Activated naive CD4-positive, alpha-beta T cell treated with anti-CD3 and anti-CD28 coated beads, Interleukin-2, amount 50 U/mL, for 72 hours (primary cell): ENCODE results near the gene RPL15. TPM values are rescaled to one million over a fixed set of nuclear protein-coding genes. Genes with fewer than 3 reads are reported as not detected.
A peak's percentile ranks its signal among the peaks of the same experiment; 100 is the strongest.
"Not testable (repeated sequence)": the region's sequence is repeated elsewhere in the genome, so short reads cannot be mapped to it uniquely, and the experiment has no call there.

Source experiments
- ATAC-seq, 2 donors: fragments of 150-1000 bp; cut with Tn5 transposase; 2 replicates each; pipeline ENCODE4 v1.10.0; 2021; ENCODE audit warnings: mild to moderate bottlenecking in 2 of 2, moderate library complexity in 2 of 2
- DNase-seq, 2 donors: peaks; one replicate each; pipeline ENCODE4 v3.0.0; 2021 to 2022; ENCODE audit warnings: low spot score in 2 of 2
- H3K27ac Mint-ChIP-seq, 2 donors: one replicate each; pipeline ENCODE4 v1.8.0; 2022; ENCODE audit warnings: mild to moderate bottlenecking in 2 of 2, mixed read lengths in 2 of 2
- H3K36me3 Mint-ChIP-seq, 2 donors: one replicate each; pipeline ENCODE4 v1.8.0; 2022; ENCODE audit warnings: mixed read lengths in 2 of 2
- H3K9me3 Mint-ChIP-seq, 2 donors: one replicate each; pipeline ENCODE4 v1.8.0; 2022; ENCODE audit warnings: mixed read lengths in 2 of 2
- total RNA-seq, 2 donors: library from RNA; stranded (reverse); gene quantifications; one replicate each; pipeline ENCODE4 v1.2.3, GENCODE V29; 2022

The RPL15 gene
- total RNA-seq, 2 donors from 2014 or later: 2,185 to 2,637 TPM

DNA sequence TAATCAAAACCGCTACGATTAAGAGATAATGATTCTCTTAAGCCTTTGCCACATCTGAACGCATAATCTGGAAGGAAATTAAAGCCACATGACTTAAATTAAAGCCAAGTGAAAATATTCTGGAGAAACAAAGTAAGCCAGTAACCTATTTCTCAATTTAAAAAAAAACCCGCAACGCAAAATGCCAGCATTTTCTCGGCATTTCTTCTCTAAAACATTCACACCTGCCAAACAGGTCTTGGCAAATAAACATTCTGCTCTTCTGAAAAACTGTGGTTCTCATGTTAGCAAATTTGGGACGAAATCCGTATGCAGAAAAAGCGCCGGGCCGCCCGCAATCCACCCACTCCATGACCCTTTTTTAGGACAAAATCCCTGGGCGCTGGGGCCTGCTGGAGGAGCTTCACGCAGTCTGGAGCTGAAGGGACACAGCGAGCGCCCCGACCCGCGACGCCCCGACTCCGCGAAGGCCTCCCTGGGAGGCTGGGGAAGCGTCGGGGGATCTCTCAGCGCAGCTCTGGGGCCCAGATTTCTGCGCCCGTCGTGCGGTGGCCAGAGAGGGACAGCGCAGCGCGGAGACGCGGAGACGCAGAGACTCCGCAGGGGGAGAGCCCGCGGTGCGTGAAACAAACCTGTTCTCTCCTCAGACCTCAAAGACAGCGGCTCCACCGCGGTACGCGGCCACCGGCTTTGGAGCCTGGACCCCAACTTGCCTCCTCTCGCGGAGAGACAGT is 613 bp upstream of the RPL15 start:
- ATAC-seq: peak; percentile 55 to 56
- Mint-ChIP-seq H3K27ac (peak overlapping the region; percentile 98 to 99), H3K36me3 (peaks cover 39 to 45% of the 10 kb centered on the region in 2 donors), H3K9me3 (no peaks in the 10 kb centered on the region)
- DNase-seq: no peak

GRCh38 chr3:23917679-23918303 is 859 bp downstream of the RPL15 start:
- peak overlapping the region; percentile 98 to 99 for H3K27ac Mint-ChIP-seq
- H3K36me3 Mint-ChIP-seq: peaks cover 39 to 47% of the 10 kb centered on the region in 2 donors
- peak in 1 of 2 donors; percentile 65 for DNase-seq
- ATAC-seq, H3K9me3 Mint-ChIP-seq: not testable (repeated sequence)

DNA sequence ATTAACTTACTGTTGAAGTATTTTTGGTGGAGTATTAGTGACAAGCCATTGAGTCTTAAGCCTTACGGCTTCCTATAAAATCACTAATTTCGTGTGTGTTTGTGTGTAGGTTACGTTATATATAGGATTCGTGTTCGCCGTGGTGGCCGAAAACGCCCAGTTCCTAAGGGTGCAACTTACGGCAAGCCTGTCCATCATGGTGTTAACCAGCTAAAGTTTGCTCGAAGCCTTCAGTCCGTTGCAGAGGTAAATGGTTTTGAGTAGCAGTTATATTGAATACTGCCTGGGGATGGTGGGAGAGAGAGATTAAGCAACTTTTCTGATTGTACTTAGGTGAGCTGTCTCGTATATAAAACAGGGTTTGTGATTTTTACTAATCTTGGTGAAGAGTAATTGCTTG is 1.4 kb downstream of the RPL15 start:
- peak overlapping the region; percentile 98 to 99 for H3K27ac Mint-ChIP-seq
- peaks cover 39 to 47% of the 10 kb centered on the region in 2 donors for H3K36me3 Mint-ChIP-seq
- ATAC-seq, H3K9me3 Mint-ChIP-seq, DNase-seq: not testable (repeated sequence)

DNA sequence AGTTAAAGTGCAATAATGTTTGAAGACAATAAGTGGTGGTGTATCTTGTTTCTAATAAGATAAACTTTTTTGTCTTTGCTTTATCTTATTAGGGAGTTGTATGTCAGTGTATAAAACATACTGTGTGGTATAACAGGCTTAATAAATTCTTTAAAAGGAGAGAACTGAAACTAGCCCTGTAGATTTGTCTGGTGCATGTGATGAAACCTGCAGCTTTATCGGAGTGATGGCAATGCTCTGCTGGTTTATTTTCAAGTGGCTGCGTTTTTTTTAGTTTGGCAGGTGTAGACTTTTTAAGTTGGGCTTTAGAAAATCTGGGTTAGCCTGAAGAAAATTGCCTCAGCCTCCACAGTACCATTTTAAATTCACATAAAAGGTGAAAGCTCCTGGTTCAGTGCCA is 2.7 kb downstream of the RPL15 start:
- Mint-ChIP-seq H3K27ac (peak overlapping the region; percentile 23 to 50), H3K36me3 (peaks cover 39 to 47% of the 10 kb centered on the region in 2 donors), H3K9me3 (no peaks in the 10 kb centered on the region)
- DNase-seq (no peak), ATAC-seq (no peak)

DNA sequence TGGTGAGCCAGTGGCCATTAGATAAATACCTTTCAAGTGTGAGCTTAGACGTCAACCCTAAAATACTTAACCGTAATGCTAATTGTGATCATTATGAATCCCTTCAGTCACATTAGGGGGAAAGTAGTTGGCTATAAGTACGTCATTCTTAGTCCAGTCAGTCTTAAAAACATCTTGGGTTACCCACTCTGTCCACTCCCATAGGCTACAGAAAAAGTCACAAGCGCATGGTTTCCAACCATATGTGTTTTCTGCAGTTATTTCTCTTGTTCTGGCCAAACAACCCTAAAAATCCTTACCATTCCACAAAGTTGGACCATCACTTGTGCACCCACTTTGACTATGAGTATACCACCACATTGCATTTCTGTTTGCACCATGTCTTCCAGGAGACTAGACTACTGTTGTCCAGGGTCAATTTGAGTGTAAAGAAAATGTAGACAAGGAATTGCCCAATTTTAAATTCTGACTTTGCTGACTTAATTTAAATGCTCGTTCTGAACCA is 3.3 kb downstream of the RPL15 start:
- Mint-ChIP-seq H3K27ac (peak overlapping the region in 1 of 2 donors; percentile 23), H3K9me3 (no peaks in the 10 kb centered on the region), H3K36me3 (peaks cover 39 to 47% of the 10 kb centered on the region in 2 donors)
- ATAC-seq: no peak
- DNase-seq: no peak

DNA sequence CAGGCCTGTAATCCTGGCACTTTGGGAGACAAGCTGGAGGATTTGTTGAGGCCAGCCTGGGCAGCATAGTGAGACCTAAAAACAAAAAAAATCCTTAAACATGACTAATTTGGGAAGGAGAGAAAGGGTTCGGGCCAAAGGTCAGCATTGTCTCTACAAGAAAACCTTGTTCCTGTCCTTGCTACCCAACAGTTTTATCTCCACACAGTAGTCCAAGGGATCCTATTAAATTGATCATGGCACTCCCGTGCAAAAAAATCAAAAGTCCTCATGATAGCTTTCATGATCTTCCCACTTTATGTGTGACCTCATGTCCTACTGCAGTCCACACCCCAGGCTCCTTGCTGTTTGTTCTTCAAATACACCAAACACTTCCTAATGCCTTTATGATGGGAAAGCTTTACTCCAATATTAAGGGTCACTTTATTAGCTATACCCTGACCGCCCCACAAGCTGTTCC is 4.2 kb downstream of the RPL15 start:
- Mint-ChIP-seq H3K36me3 (peaks cover 32 to 47% of the 10 kb centered on the region in 2 donors), H3K9me3 (no peaks in the 10 kb centered on the region), H3K27ac (peak overlapping the region; percentile 23 to 72)
- no peak for DNase-seq
- ATAC-seq: no peak

- Mint-ChIP-seq H3K27ac (no peak overlapping the region), H3K36me3 (peaks cover 5 to 27% of the 10 kb centered on the region in 2 donors), H3K9me3 (no peaks in the 10 kb centered on the region)
- ATAC-seq (no peak), DNase-seq (no peak)
Measured at GRCh38 chr3:23923786-23924185, 6.9 kb downstream of the RPL15 start.

DNA sequence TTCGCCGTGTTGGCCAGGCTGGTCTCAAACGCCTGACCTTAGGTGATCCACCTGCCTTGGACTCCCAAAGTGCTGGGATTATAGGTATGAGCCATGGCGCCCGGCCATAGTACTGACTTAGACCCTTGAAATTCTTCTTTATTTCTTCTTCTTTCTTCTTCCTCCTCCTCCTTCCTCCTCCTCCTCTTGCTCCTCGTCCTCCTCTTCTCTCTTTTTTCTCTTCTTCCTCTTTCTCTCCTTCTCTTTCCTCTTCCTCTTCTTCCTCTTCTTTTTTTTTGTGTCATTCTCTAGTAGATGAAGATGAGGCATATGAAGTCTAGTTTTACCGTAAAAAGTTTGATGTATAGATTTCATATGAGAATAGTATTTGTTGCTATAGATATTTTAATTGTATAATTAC is 9.3 kb downstream of the RPL15 start:
- Mint-ChIP-seq H3K36me3 (peaks cover 0 to 3% of the 10 kb centered on the region in 2 donors), H3K9me3 (no peaks in the 10 kb centered on the region), H3K27ac (no peak overlapping the region)
- DNase-seq (no peak), ATAC-seq (no peak)

DNA sequence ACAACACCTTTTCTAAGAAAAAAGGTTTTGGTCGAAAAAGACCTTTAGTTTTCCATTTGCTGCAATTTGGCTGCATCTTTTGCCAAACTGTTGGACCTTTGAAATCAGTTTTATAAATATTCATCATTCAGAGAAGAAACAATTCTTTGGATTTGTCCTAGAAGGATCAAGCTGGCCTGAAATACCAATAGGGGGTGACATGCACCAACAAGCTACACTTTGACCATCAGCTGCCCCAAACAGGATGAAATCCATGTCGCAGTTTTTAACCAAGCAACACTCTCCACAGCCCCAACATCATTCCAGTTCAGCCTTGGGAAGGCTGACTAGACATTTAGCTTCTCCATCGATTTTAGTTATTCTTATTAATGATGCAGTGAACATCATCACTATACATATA is 9.8 kb downstream of the RPL15 start:
- H3K27ac Mint-ChIP-seq: no peak overlapping the region
- no peaks in the 10 kb centered on the region for H3K9me3 Mint-ChIP-seq

DNA sequence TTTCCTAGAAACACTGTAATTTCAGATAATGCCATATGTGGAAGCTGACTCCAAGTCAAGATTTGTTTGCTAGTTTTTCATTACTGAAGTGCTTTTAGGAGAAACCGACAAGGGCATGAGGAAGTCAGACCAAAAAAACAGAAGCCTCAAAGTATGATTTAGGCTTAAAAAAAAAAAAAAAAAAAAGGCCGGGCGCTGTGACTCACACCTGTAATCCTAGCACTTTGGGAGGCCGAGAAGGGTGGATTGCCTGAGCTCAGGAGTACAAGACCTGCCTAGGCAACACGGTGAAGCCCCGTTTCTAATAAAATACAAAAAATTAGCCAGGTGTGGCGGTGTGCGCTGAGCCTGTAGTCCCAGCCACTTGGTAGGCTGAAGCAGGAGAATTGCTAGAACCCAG is 11.6 kb downstream of the RPL15 start:
- ATAC-seq (peak in 1 of 2 donors; percentile 25), DNase-seq (no peak)
- Mint-ChIP-seq H3K9me3 (no peaks in the 10 kb centered on the region), H3K27ac (no peak overlapping the region), H3K36me3 (no peaks in the 10 kb centered on the region)

More for the DNA sequence above, 9.8 kb downstream of the RPL15 start:
- no peaks in the 10 kb centered on the region for H3K36me3 Mint-ChIP-seq
- no peak for DNase-seq
- ATAC-seq: no peak

DNA sequence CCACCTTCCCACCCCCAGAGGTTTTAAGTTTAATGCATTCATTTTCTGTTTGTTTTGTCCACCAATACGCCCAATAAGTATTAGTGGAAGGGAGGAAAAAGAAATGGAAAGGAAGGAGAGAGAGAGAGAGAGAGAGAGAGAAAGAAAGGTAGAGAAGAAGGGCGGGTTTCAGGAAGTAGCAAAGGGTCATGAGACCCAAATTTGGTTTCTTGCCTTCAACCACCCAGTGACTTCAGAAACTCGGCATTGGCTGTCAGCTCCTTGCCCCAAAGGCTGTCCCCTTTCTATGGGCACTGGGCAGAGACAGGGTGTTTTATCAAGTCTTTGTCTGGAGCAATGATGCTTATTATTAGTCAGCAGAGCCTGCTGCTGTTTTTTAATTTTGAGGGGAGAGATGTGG is 14.7 kb downstream of the RPL15 start:
- DNase-seq (no peak), ATAC-seq (no peak)
- no peaks in the 10 kb centered on the region for H3K9me3 Mint-ChIP-seq
- H3K36me3 Mint-ChIP-seq: no peaks in the 10 kb centered on the region
- no peak overlapping the region for H3K27ac Mint-ChIP-seq

DNA sequence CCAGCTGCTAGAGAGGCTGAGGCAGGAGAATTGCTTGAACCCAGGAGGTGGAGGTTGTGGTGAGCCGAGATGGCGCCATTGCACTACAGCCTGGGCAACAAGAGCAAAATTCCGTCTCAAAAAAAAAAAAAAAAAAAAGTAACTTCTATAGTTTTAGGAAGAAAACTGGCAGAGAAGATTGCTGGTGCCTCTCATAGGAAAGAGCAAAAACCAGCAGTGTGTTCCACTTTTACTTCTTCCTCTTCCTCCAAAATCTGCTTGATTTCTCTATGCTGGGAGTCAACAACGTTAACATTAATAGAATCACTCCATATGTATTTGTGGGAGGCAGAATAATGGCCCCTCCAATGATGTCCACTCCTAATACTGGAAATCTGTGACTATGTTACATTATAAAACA is 15.6 kb downstream of the RPL15 start:
- no peaks in the 10 kb centered on the region for H3K9me3 Mint-ChIP-seq
- ATAC-seq: no peak
- DNase-seq: no peak
- no peak overlapping the region for H3K27ac Mint-ChIP-seq
- H3K36me3 Mint-ChIP-seq: no peaks in the 10 kb centered on the region

- Mint-ChIP-seq H3K9me3 (peaks cover 0 to 4% of the 10 kb centered on the region in 2 donors), H3K27ac (no peak overlapping the region), H3K36me3 (peaks cover 0 to 4% of the 10 kb centered on the region in 2 donors)
- no peak for ATAC-seq
- no peak for DNase-seq
Measured at GRCh38 chr3:23934253-23934652, 17.3 kb downstream of the RPL15 start.

GRCh38 chr3:23937296-23937695 is 20.4 kb downstream of the RPL15 start:
- Mint-ChIP-seq H3K27ac (peak overlapping the region in 1 of 2 donors; percentile 5), H3K9me3 (peaks cover 0 to 4% of the 10 kb centered on the region in 2 donors), H3K36me3 (peaks cover 0 to 4% of the 10 kb centered on the region in 2 donors)
- ATAC-seq (no peak), DNase-seq (no peak)

DNA sequence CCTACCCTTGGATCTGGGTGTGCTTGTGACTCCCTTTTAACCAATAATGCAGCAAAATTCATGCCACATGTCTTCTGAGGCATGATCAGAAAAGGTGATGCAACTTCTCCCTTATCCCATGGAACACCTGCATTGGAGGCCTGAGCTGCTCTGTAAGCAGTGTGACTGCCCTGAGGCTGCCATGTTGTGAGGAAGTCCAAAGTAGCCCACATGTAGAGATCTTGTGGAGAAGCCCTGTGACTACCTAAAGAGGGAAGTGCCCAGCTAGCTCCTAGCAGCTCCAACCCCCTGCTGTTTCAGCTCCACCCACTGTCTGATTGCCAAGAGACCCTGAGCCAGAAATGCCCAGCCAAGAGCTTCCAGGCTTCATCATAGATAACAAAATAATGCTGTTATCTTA is 21.8 kb downstream of the RPL15 start:
- no peak for ATAC-seq
- Mint-ChIP-seq H3K36me3 (peaks cover 0 to 4% of the 10 kb centered on the region in 2 donors), H3K27ac (no peak overlapping the region), H3K9me3 (peaks cover 0 to 4% of the 10 kb centered on the region in 2 donors)
- DNase-seq: no peak

- Mint-ChIP-seq H3K9me3 (peaks cover 0 to 4% of the 10 kb centered on the region in 2 donors), H3K36me3 (peaks cover 0 to 4% of the 10 kb centered on the region in 2 donors), H3K27ac (no peak overlapping the region)
- ATAC-seq: no peak
- DNase-seq: no peak
Measured at GRCh38 chr3:23940775-23941174, 23.8 kb downstream of the RPL15 start.

GRCh38 chr3:23941440-23941839 is 24.5 kb downstream of the RPL15 start:
- DNase-seq: no peak
- Mint-ChIP-seq H3K9me3 (peaks cover 0 to 4% of the 10 kb centered on the region in 2 donors), H3K27ac (no peak overlapping the region), H3K36me3 (peaks cover 0 to 4% of the 10 kb centered on the region in 2 donors)
- no peak for ATAC-seq
